Ishikawa (cell line): ENCODE results near the gene ST7.

Source experiments
- CEBPB ChIP-seq: IDR thresholded peaks from 2 replicates; pipeline ENCODE4 v1.6.1; 2012
- CREB1 ChIP-seq: IDR thresholded peaks from 2 replicates; pipeline ENCODE4 v1.6.1; 2012; ENCODE audit warnings: low read depth
- EGR1 ChIP-seq: IDR thresholded peaks from 2 replicates; pipeline ENCODE4 v1.6.1; 2012
- EP300 ChIP-seq: IDR thresholded peaks from 2 replicates; pipeline ENCODE4 v1.6.1; 2012; ENCODE audit warnings: borderline replicate concordance
- FOXM1 ChIP-seq: IDR thresholded peaks from 2 replicates; pipeline ENCODE4 v1.6.1; 2012; ENCODE audit warnings: low read depth, borderline replicate concordance
- MAX ChIP-seq: IDR thresholded peaks from 2 replicates; pipeline ENCODE4 v1.6.1; 2012
- NFIC ChIP-seq: IDR thresholded peaks from 2 replicates; pipeline ENCODE4 v1.6.1; 2012
- RAD21 ChIP-seq: IDR thresholded peaks from 2 replicates; pipeline ENCODE4 v1.6.1; 2012; ENCODE audit warnings: low read depth
- REST ChIP-seq: IDR thresholded peaks from 2 replicates; pipeline ENCODE4 v1.6.1; 2012; ENCODE audit warnings: low read depth, mild to moderate bottlenecking
- TAF1 ChIP-seq: IDR thresholded peaks from 2 replicates; pipeline ENCODE4 v1.6.1; 2012; ENCODE audit warnings: low read depth, mild to moderate bottlenecking
- TCF12 ChIP-seq: IDR thresholded peaks from 2 replicates; pipeline ENCODE4 v1.6.1; 2012; ENCODE audit warnings: low read depth
- TEAD4 ChIP-seq: IDR thresholded peaks from 2 replicates; pipeline ENCODE4 v1.6.1; 2012
- USF1 ChIP-seq: IDR thresholded peaks from 2 replicates; pipeline ENCODE4 v1.6.1; 2012
- YY1 ChIP-seq: IDR thresholded peaks from 2 replicates; pipeline ENCODE4 v1.6.1; 2012; ENCODE audit warnings: low read depth
- ZBTB7A ChIP-seq: IDR thresholded peaks from 2 replicates; pipeline ENCODE4 v1.6.1; 2012; ENCODE audit warnings: low read depth

The ST7 gene

GRCh38 chr7:117163101-117163500, 209.8 kb downstream of the ST7 start:
- TF ChIP-seq RAD21 (no peak), REST (no peak), TCF12 (no peak), TEAD4 (no peak), CEBPB (no peak), EGR1 (no peak), TAF1 (no peak), ZBTB7A (no peak), USF1 (no peak), FOXM1 (no peak), CREB1 (no peak), YY1 (no peak), EP300 (no peak), MAX (no peak), NFIC (no peak)

- TF ChIP-seq REST (no peak), YY1 (no peak), ZBTB7A (no peak), TCF12 (no peak), CEBPB (no peak), EGR1 (no peak), TEAD4 (no peak), CREB1 (no peak), EP300 (no peak), NFIC (no peak), USF1 (no peak), RAD21 (no peak), TAF1 (no peak), FOXM1 (no peak), MAX (no peak)
Measured at GRCh38 chr7:117164620-117165019, 211.3 kb downstream of the ST7 start.

- TF ChIP-seq FOXM1, result no peak
- no peak for TF ChIP-seq RAD21
- no peak for TF ChIP-seq TEAD4
- no peak for TF ChIP-seq TAF1
- TF ChIP-seq CREB1, result no peak
- TF ChIP-seq NFIC, result no peak
- TF ChIP-seq YY1, result no peak
- no peak for TF ChIP-seq REST
- TF ChIP-seq USF1, result no peak
- TF ChIP-seq MAX, result no peak
- TF ChIP-seq CEBPB, result no peak
- TF ChIP-seq EP300, result no peak
- no peak for TF ChIP-seq ZBTB7A
- no peak for TF ChIP-seq EGR1
- TF ChIP-seq TCF12, result no peak
Measured at GRCh38 chr7:117165656-117166055, 212.4 kb downstream of the ST7 start.

- TF ChIP-seq TAF1 (no peak), TCF12 (no peak), RAD21 (no peak), REST (no peak), EGR1 (no peak), NFIC (peak; percentile 89), CREB1 (no peak), USF1 (no peak), ZBTB7A (no peak), MAX (no peak), FOXM1 (0 out of 2 replicates have a peak, but pooled peaks have one; percentile 19), TEAD4 (0 out of 2 replicates have a peak, but pooled peaks have one; percentile 29), EP300 (no peak), CEBPB (no peak), YY1 (no peak)
Measured at GRCh38 chr7:117169907-117170306, 216.6 kb downstream of the ST7 start.
